A549 treated with AZD9567 at 1 μM for 4 hours (cell line): ENCODE data around the gene CCNL2. TPM values are rescaled to one million over a fixed set of nuclear protein-coding genes. Genes with fewer than 3 reads are reported as not detected.

Source experiments
- total RNA-seq: library from RNA; stranded (reverse); fragments of 200-300 nt; extraction: Qiagen RNA extraction; gene quantifications from 5 replicates; pipeline ENCODE4 v1.2.3, GENCODE V29; 2022; ENCODE audit not compliant: insufficient read depth

CCNL2 gene
- total RNA-seq: 32.2 to 72.8 TPM (median 64.8 TPM) in 5 replicates

GRCh38 chr1:1399187-1399871 lies at the start of gene CCNL2:
TSS of gene CCNL2 (minus strand) at chr1:1399335. CDS start at chr1:1399306, 29 bp downstream.

GRCh38 chr1:1435106-1435903 lies 36.2 kb upstream of the CCNL2 start, which contains the start of gene VWA1:
TSS of gene VWA1 (plus strand) at chr1:1435690. CDS start at chr1:1435749, 59 bp downstream.

GRCh38 chr1:1421147-1421906 lies 22.2 kb upstream of the CCNL2 start, which contains the start of gene ANKRD65:
TSS of gene ANKRD65 (minus strand) at chr1:1421276. CDS start at chr1:1421005, 271 bp downstream.

GRCh38 chr1:1406821-1407635 lies 7.9 kb upstream of the CCNL2 start, which contains the start of gene MRPL20:
TSS of gene MRPL20 (minus strand) at chr1:1407293. CDS start at chr1:1407217, 76 bp downstream.

GRCh38 chr1:1374929-1375662 lies 24.0 kb downstream of the CCNL2 start, which contains the start of gene AURKAIP1:
TSS of gene AURKAIP1 (minus strand) at chr1:1375207. CDS start at chr1:1374756, 451 bp downstream.

GRCh38 chr1:1358433-1359271 lies 40.5 kb downstream of the CCNL2 start, which contains the start of gene MXRA8:
TSS of gene MXRA8 (minus strand) at chr1:1358555. CDS start at chr1:1358504, 51 bp downstream.

GRCh38 chr1:1349256-1350012 lies 49.7 kb downstream of the CCNL2 start, which contains the start of gene DVL1:
TSS of gene DVL1 (minus strand) at chr1:1349418. CDS start at chr1:1349065, 353 bp downstream.

Other genes with a start within 250 kb of the CCNL2 start
- not detected in 5 replicates for gene TTLL10, start 225.5 kb downstream of the CCNL2 start, total RNA-seq
- 0.09 to 0.20 TPM (median 0.12 TPM) in 3 of 5 replicates, not detected in the others for gene TNFRSF18, start 192.7 kb downstream of the CCNL2 start, total RNA-seq
- gene TNFRSF4, start 185.2 kb downstream of the CCNL2 start, total RNA-seq: 0.07 to 0.21 TPM (median 0.10 TPM) in 3 of 5 replicates, not detected in the others
- 104 to 133 TPM (median 126 TPM) in 5 replicates for gene SDF4, start 167.3 kb downstream of the CCNL2 start, total RNA-seq
- 13.1 to 18.5 TPM (median 15.8 TPM) in 5 replicates for gene B3GALT6, start 167.1 kb downstream of the CCNL2 start, total RNA-seq
- 1.1 to 1.6 TPM (median 1.5 TPM) in 4 of 5 replicates, not detected in the other for gene C1QTNF12, start 152.6 kb downstream of the CCNL2 start, total RNA-seq
- 44.2 to 51.4 TPM (median 48.2 TPM) in 5 replicates for gene UBE2J2, start 125.5 kb downstream of the CCNL2 start, total RNA-seq
- 1.1 to 18.6 TPM (median 1.4 TPM) in 5 replicates for gene SCNN1D, start 118.9 kb downstream of the CCNL2 start, total RNA-seq
- 6.6 to 21.5 TPM (median 19.8 TPM) in 5 replicates for gene ACAP3, start 91.4 kb downstream of the CCNL2 start, total RNA-seq
- 12.9 to 26.3 TPM (median 24.1 TPM) in 5 replicates for gene PUSL1, start 90.7 kb downstream of the CCNL2 start, total RNA-seq
- 55.6 to 67.7 TPM (median 66.1 TPM) in 5 replicates for gene INTS11, start 74.7 kb downstream of the CCNL2 start, total RNA-seq
- 18.5 to 24.0 TPM (median 22.6 TPM) in 5 replicates for gene CPTP, start 74.5 kb downstream of the CCNL2 start, total RNA-seq
- gene TAS1R3, start 68.1 kb downstream of the CCNL2 start, total RNA-seq: 0.09 to 0.24 TPM (median 0.17 TPM) in 4 of 5 replicates, not detected in the other
- 38.9 to 68.4 TPM (median 63.4 TPM) in 5 replicates for gene DVL1, start 49.9 kb downstream of the CCNL2 start, total RNA-seq
- gene MXRA8, start 40.8 kb downstream of the CCNL2 start, total RNA-seq: 0.13 to 3.5 TPM (median 0.20 TPM) in 4 of 5 replicates, not detected in the other
- gene AURKAIP1, start 24.1 kb downstream of the CCNL2 start, total RNA-seq: 105 to 181 TPM (median 175 TPM) in 5 replicates
- 133 to 140 TPM (median 135 TPM) in 5 replicates for gene MRPL20, start 8.0 kb upstream of the CCNL2 start, total RNA-seq
- gene ANKRD65, start 21.9 kb upstream of the CCNL2 start, total RNA-seq: 0.06 to 0.10 TPM in 2 of 5 replicates, not detected in the others
- gene VWA1, start 36.4 kb upstream of the CCNL2 start, total RNA-seq: 8.4 to 16.5 TPM (median 15.0 TPM) in 5 replicates
- gene ATAD3C, start 50.4 kb upstream of the CCNL2 start, total RNA-seq: not detected in 5 replicates
- gene ATAD3B, start 72.4 kb upstream of the CCNL2 start, total RNA-seq: 0.86 to 3.6 TPM (median 3.2 TPM) in 5 replicates
- 27.2 to 40.3 TPM (median 38.7 TPM) in 5 replicates for gene ATAD3A, start 112.8 kb upstream of the CCNL2 start, total RNA-seq
- gene TMEM240, start 141.3 kb upstream of the CCNL2 start, total RNA-seq: 0.29 to 0.60 TPM (median 0.46 TPM) in 4 of 5 replicates, not detected in the other
- gene SSU72, start 175.5 kb upstream of the CCNL2 start, total RNA-seq: 88.5 to 97.7 TPM (median 95.6 TPM) in 5 replicates
- 3.9 to 8.7 TPM (median 7.5 TPM) in 5 replicates for gene FNDC10, start 200.8 kb upstream of the CCNL2 start, total RNA-seq
- gene MIB2, start 216.2 kb upstream of the CCNL2 start, total RNA-seq: 13.7 to 23.9 TPM (median 21.8 TPM) in 5 replicates
- gene MMP23B, start 232.8 kb upstream of the CCNL2 start, total RNA-seq: 0.53 to 0.73 TPM (median 0.71 TPM) in 4 of 5 replicates, not detected in the other